ENCODE results near the gene CDC42BPB. TPM values are rescaled to one million over a fixed set of nuclear protein-coding genes. Genes with fewer than 3 reads are reported as not detected.
A peak's percentile ranks its signal among the peaks of the same experiment; 100 is the strongest.

Gene CDC42BPB
- total and polyA plus RNA-seq, 2 of the 13 experiments (the other 11 are each of a cell fraction or from before 2014, with no cell fraction given), result 19.7 to 32.3 TPM

DNA sequence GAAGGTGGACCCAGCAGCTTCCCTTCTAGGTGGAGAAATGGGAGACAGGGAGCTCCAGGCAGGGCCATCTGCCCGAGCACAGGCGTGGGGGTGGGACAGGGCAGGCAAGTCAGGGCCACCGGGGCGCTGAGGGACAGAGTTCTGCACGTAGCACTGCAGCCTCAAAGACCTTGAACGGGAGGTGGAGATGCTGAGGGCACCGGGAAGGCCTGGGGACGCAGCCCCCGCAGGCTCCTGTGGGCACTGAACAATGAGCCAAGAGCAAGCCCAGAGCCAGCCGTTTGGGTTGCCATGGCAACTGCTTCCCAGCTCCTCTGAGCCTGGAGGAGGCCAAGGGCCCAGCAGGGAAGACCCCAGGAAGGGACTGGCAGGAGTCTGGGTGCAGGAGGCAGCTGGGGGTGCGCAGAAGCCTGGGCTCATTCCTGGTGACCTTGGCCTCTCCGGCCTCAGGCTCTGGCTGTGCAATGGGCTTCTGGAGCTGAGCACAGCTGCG is 30.0 kb upstream of the CDC42BPB start (continued):
- TF ChIP-seq ZNF251 (CRISPR knock-in tag; IDR thresholded peaks at IDR 0.05) (no peak), NFIB (CRISPR knock-in tag; IDR thresholded peaks at IDR 0.05; ENCODE audit: borderline replicate concordance) (no peak), AGO1 (IDR thresholded peaks at IDR 0.05; ENCODE audit: low read depth, low read length, poor library complexity, severe bottlenecking) (no peak), ZNF619 (CRISPR knock-in tag; IDR thresholded peaks at IDR 0.05) (no peak), NR2F6 (IDR thresholded peaks at IDR 0.05) (no peak), NR2F6 (CRISPR knock-in tag; IDR thresholded peaks at IDR 0.05) (peak; percentile 47; the same call in 1 of the 2 replicates), ZNF317 (CRISPR knock-in tag; IDR thresholded peaks at IDR 0.05) (no peak), CCDC6 (CRISPR knock-in tag; IDR thresholded peaks at IDR 0.05) (no peak), BORCS8-MEF2B (CRISPR knock-in tag; IDR thresholded peaks at IDR 0.05) (no peak), SAFB2 (CRISPR knock-in tag; IDR thresholded peaks at IDR 0.05; ENCODE audit: borderline replicate concordance, low read depth) (no peak), ZNF296 (CRISPR knock-in tag; conservative IDR thresholded peaks at IDR 0.05) (no peak), ZSCAN12 (CRISPR knock-in tag; IDR thresholded peaks at IDR 0.05) (no peak), ELF4 (CRISPR knock-in tag; IDR thresholded peaks at IDR 0.05; ENCODE audit: borderline replicate concordance) (no peak)
- TF ChIP-seq, protein P1, sequence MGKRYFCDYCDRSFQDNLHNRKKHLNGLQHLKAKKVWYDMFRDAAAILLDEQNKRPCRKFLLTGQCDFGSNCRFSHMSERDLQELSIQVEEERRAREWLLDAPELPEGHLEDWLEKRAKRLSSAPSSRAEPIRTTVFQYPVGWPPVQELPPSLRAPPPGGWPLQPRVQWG (CRISPR knock-in tag; IDR thresholded peaks at IDR 0.05; ENCODE audit: borderline replicate concordance, low read depth), result no peak

GRCh38 chr14:103086771-103087342 is 29.5 kb upstream of the CDC42BPB start:
- H3K79me2 ChIP-seq (ENCODE audit: insufficient read depth, low read length), result no peaks in the 10 kb centered on the region
- H4K20me1 ChIP-seq (ENCODE audit: insufficient read depth, low read length), result no peaks in the 10 kb centered on the region
- POLR2A ChIA-PET, result interaction anchor here (1.2 to 2.0 kb wide), 5 partner anchors 8 to 17 kb away, joined by 3 to 7 read pairs (median 5); no protein-coding TSS in a partner anchor
- H3K27ac ChIP-seq (ENCODE audit: extremely low read length, insufficient read depth, low read length), result no peak overlapping the region
- no TSS peak for BruUV-seq (replicated peaks)
- DNase-seq (ENCODE audit: low spot score) (no peak), ATAC-seq (no peak), FAIRE-seq (no peak)
- peaks cover 79% of the 10 kb centered on the region for H3K4me1 ChIP-seq (ENCODE audit: insufficient read depth, low read length)
- 10% methylated on average over 2 of the region's 8 CpGs for WGBS (ENCODE audit: low lambda C conversion rate)
- H3K4me3 ChIP-seq (replicated peaks in 1 of 3; ENCODE audit: insufficient read depth in 1 of 3, low read depth in 2 of 3, low read length in 3 of 3), result peak overlapping the region in 1 of 3 experiments; percentile 53; a peak in 2 of 6 replicates
- intact Hi-C loops (cut with micrococcal nuclease; ENCODE audit: unreplicated experiment) (no loop called here), in situ Hi-C loops (cut with HindIII; ENCODE audit: extremely low pct_ligation_motif_present, low pct_unique_long_range_greater_than_20kb) (no loop called here)
- H3K27me3 ChIP-seq (ENCODE audit: control insufficient read depth in 1 of 2, insufficient read depth in 2 of 2, low read length in 2 of 2), result peaks cover 0 to 19% of the 10 kb centered on the region in 2 experiments; a peak in 4 of 5 replicates
- peak overlapping the region; percentile 56 for H3K4me2 ChIP-seq (ENCODE audit: low read depth, low read length)
- CTCF ChIA-PET (ENCODE audit: low intra/inter-chr PET ratio, low total read pairs), result no interaction called here
- H3K36me3 ChIP-seq (replicated peaks in 1 of 2; ENCODE audit: control insufficient read depth in 1 of 2, insufficient read depth in 2 of 2, low read length in 2 of 2), result no peaks in the 10 kb centered on the region
- TF ChIP-seq ELF4 (CRISPR knock-in tag; IDR thresholded peaks at IDR 0.05; ENCODE audit: borderline replicate concordance) (no peak), GMEB1 (CRISPR knock-in tag; IDR thresholded peaks at IDR 0.05; ENCODE audit: borderline replicate concordance) (peak; percentile 32; the same call in 1 of the 2 replicates), MEF2D (CRISPR knock-in tag; IDR thresholded peaks at IDR 0.05) (peak; percentile 22; the same call in 1 of the 2 replicates), ZNF18 (CRISPR knock-in tag; IDR thresholded peaks at IDR 0.05; ENCODE audit: insufficient replicate concordance) (peak; percentile 28), FOSL2 (CRISPR knock-in tag; IDR thresholded peaks at IDR 0.05) (no peak)
- no peak overlapping the region for H3K9ac ChIP-seq (ENCODE audit: insufficient read depth, low read depth, low read length)
- H3K9me3 ChIP-seq (ENCODE audit: low read length), result no peaks in the 10 kb centered on the region
- H2AFZ ChIP-seq (ENCODE audit: low read length), result no peak overlapping the region
